GM12874 (cell line): ENCODE measurements around the gene TTC39C.

Experiments used
- CTCF ChIP-seq: IDR thresholded peaks from 2 replicates; pipeline ENCODE4 v1.5.1; 2011; ENCODE audit warnings: low read depth, mild to moderate bottlenecking, control low read depth, low read length, moderate library complexity; ENCODE audit not compliant: insufficient read depth

The TTC39C gene

GRCh38 chr18:24053211-24053610 is 38.7 kb downstream of the TTC39C start:
- TF ChIP-seq CTCF: no peak

- TF ChIP-seq CTCF: no peak
Observed at GRCh38 chr18:24054130-24054529, 39.6 kb downstream of the TTC39C start.

- no peak for TF ChIP-seq CTCF
Observed at GRCh38 chr18:24055009-24055804, 40.7 kb downstream of the TTC39C start.

- TF ChIP-seq CTCF: no peak
Observed at GRCh38 chr18:24055878-24056277, 41.3 kb downstream of the TTC39C start.

- no peak for TF ChIP-seq CTCF
Observed at GRCh38 chr18:24056506-24056905, 42.0 kb downstream of the TTC39C start.

- TF ChIP-seq CTCF: no peak
Observed at GRCh38 chr18:24057804-24058203, 43.2 kb downstream of the TTC39C start.

- no peak for TF ChIP-seq CTCF
Observed at GRCh38 chr18:24060644-24061043, 46.1 kb downstream of the TTC39C start.
